HCEC 1CT (cell line): ENCODE data around the gene GALM.
"Not testable (repeated sequence)": the region's sequence is repeated elsewhere in the genome, so short reads cannot be mapped to it uniquely, and the experiment has no call there.

Experiments
- DNase-seq: peaks from one replicate; pipeline ENCODE4 v3.0.0-alpha.2; 2017

GALM gene

DNA sequence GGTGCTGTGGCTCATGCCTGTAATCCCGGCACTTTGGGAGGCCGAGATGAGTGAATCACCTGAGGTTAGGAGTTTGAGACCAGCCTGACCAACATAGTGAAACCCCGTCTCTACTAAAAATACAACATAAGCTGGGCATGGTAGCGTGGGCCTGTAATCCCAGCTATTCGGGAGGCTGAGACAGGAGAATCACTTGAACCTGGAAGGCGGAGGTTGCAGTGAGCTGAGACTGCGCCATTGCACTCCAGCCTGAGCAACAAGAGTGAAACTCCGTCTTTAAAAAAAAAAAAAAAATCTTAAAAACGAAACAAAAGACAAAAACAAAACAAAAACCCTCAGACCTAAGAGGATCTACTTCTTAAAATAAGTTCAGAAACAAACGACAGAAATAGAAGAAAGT, 16.7 kb downstream of the GALM start:
- DNase-seq, result not testable (repeated sequence)

- no peak for DNase-seq
Measured at GRCh38 chr2:38683766-38684165, 17.9 kb downstream of the GALM start.

DNA sequence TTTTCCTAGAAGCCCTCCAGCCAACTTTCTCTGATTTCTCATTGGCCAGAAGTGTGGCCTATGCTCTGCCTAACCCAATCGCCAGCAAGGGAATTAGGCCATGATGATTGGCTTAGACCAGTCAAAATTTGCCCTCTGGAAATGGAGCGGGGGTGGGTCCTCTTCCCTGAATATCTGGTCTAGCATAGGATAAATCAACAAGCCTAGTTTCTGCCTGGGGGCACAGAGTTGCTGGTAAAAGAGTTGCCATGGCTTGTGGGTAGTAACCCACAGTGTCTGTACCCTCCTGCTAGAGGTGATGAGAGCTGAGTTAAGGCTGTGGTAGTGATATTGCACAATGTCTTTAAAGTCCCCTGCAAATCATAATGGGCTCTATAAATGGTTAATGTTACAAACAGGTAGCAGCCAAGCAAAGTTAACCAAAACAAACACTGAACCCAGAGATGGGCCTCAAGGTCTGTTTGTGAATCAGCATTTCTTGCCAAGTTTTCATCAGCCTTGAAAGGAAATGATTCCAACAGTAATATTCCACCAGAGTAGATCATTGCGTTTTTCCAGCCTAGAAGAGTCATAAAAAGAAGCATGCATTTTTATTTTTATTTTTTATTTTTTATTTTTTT, 19.3 kb downstream of the GALM start:
- DNase-seq, result no peak

DNA sequence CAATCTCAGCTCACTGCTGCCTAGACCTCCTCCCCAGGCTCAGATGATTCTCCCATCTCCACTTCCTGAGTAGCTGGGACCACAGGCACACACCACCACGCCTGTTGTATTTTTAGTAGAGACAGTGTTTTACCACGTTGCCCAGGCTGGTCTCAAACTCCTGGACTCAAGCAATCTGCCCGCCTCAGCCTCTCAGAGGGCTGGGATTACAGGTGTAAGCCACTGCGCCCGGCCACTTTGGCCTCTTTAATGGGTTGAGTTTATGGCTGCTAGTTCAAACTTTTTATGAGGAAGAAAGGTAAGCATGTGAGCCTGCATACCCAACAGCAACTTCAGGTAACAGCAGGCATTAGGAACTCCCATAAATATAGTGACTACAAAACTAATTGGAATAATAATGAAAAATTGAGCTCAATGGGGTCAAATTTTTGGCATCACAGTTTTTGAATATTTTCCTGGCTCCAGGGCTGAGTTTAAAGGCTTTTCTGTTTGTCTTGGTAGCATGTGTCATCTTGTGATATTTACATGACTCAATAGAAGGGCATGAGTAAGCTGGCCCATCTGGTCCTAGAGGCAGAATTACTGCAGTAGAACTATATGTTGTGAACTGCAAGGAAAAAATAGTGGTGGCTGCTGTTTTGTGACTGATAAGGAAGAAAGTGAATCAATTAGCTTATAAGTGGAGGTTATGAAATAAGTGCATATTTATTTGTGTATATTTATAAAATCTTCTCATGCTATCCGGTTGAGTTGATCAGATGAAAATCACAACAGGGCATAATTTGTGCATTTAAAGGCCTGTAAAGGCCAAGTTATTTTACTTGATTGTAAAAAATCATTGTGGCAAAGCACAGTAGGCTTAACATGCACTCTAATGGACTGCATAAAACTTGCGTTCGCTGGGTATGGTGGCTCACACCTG, 24.8 kb downstream of the GALM start:
- peak; percentile 94 for DNase-seq

DNA sequence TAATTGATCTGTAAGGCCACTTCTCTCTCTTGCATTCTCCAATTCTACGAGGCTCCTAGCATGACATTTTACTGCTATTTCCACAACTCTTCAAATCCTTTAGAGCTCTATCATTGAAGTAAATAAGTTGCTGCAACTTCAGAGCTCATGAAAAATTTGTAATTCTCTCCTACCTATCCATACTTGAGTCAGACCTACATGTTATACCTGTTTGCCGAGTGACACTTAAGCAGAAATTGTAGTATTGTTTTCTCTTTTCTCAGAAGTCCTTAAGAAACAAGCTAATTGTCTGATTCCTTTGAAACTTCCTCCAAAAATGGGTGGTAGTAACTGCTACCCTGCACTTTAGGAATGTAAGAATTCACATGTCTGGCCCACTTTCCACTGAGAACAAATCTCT, 26.1 kb downstream of the GALM start:
- DNase-seq, result no peak

GRCh38 chr2:38692636-38693318, 26.9 kb downstream of the GALM start:
- DNase-seq, result no peak

DNA sequence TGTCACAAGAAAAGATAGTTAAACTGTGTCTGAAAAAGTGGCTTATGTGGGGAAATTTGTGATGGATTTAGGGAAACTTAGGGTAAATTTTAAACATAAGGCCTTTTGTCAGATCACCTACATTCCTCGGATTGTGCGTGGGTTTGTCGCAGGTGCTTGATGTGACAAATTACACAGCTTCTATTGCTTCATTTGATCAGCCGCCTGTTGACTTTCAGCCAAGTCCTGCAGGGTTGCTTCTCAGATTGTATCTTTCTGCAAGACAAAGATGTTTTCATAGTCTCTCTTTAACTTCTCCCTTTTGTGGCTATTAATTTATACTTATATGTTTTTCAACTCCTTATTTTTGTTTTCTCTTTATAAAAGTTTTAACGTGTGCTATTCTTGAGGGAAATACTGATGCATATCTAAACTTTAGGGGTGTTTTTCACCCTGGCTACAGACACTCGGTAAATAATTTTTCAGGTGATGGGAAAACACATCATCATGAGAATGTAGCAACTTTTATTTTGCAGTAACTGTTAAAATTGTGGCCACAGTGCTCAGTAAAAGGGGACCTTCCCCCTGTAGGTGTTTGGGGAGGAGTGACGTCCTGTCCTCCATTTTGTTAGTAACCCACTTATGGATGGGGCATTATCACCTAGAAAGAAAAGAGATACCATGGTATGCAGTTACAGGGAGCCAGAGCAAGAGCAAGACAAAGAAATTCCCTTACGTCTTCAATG, 31.4 kb downstream of the GALM start:
- no peak for DNase-seq

DNA sequence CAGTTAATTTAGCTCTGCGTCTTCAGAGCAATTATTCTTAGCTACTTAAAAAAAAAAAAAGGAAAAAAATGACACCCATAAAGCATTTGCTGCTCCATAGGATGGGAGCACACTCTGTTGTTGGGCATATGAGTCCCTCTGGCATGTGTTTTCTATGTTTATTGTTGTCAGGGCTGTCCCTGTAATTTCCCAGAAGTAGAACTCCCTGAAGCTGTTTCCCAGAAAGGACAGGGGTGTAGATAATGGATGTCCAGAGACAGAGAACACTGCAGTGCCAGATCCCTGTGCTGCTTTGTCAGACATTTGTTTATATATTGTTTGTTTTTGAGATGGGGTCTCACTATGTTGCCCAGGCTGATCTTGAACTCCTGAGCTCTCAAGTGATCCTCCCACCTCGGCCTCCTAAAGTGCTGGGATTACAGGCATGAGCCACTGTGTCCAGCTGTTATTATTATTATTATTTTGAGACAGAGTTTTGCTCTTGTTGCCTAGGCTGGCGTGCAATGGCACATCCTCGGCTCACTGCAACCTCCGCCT, 32.6 kb downstream of the GALM start:
- no peak for DNase-seq

- DNase-seq, result no peak
Measured at GRCh38 chr2:38700113-38700785, 34.3 kb downstream of the GALM start.

GRCh38 chr2:38700881-38701458, 35.1 kb downstream of the GALM start:
- DNase-seq, result no peak

- DNase-seq, result no peak
Measured at GRCh38 chr2:38701542-38701941, 35.6 kb downstream of the GALM start.

DNA sequence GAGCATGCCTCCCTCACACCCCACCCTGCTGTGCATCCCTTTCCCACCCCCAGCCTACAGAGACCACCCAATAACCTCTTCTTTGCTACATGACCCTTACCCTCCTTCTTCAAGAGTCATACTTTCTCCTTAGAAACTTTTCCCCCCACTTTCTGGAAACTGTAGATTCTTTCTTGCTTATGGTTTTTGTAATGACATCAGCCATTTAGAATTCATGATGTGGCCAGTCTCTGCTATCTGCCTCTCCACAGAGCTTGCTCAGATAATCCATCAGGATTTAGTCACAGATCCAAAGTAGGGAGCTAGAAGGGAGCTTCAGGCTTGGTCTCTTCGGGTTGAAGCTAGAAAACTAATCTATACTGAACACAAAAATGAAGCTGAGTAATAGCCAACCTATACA, 36.5 kb downstream of the GALM start:
- peak; percentile 93 for DNase-seq

DNA sequence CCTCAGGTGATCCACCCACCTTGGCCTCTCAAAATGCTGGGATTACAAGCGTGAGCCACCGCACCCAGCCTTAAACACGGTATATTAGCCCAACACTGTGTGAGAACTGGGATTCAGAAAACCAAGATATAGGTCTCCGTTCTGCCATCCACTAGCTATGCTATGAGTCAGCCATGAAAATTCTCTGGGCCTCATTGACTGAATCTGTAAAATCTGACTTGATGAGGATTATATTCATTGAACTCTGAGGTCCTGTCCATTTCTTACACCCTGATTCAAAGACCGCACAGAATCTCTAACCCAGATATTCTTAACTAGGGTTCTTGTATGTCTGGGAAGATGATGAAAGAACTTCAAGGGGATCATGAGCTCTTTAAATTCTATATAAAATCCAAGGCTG, 37.4 kb downstream of the GALM start:
- not testable (repeated sequence) for DNase-seq

DNA sequence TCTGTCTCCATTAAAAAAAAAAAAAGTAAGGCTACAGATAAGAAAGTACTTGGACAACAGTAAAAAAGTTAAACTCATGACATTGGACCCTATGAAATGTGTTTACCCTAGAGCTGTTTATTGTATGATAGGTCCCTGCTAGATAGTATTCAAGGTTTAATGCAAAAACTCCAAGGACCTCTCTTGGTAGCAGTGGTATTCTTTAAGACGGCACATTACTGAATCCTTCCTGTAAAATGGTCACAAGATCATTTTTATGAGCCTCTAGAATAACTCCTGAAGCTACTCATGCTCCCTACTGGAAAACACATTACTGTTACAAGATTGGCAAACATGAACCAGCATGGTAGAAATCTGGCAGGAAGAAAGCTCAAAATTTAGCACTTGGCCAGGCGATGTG, 38.8 kb downstream of the GALM start:
- no peak for DNase-seq

- DNase-seq, result no peak
Measured at GRCh38 chr2:38706846-38707345, 41.0 kb downstream of the GALM start.

DNA sequence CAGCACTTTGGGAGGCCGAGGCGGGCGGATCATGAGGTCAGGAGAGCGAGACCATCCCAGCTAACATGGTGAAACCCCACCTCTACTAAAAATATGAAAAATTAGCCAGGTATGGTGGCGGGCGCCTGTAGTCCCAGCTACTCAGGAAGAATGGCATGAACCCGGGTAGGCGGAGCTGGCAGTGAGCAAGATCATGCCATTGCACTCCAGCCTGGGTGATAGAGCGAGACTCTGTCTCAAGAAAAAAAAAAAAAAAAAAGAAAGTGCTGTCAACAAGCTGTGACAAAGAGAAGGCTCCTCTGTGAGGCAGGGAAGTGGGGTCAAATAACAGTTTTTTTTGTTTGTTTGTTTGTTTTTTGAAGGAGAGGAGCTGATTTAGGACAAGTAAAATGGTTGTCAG, 42.6 kb downstream of the GALM start:
- not testable (repeated sequence) for DNase-seq

DNA sequence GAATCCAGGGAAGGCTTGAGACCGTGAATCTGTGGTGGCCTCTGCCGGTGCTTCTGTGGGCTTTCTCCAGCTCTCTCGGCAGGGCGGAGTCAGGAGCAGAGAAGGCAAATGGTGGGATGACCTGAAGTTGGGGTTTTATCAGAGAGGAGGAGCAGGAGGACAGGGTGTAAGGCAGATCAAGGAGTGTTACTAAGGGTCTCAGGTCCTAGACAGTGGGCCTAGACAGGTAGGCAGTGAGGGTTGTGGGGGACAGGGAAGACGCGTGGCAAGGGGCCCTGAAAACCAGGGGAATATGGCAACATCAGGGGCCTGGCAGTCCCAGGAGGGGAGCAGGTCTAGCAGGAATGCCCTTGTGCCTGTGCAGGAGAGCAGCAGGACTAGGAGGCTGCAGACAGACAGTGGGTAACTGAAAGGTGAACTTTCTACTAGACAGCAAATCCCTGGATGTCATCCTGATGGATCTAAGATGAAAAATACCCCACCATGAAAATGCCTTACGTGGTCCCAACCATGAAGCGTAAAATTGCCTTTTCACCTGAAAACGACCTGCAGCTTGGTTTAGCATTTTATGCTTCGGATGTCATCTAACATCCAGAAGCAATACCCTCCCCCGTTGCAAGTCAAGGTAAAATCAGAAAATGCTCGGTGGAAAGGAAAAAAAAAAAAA, 43.1 kb downstream of the GALM start:
- DNase-seq, result no peak

- no peak for DNase-seq
Measured at GRCh38 chr2:38709567-38710194, 43.8 kb downstream of the GALM start.

DNA sequence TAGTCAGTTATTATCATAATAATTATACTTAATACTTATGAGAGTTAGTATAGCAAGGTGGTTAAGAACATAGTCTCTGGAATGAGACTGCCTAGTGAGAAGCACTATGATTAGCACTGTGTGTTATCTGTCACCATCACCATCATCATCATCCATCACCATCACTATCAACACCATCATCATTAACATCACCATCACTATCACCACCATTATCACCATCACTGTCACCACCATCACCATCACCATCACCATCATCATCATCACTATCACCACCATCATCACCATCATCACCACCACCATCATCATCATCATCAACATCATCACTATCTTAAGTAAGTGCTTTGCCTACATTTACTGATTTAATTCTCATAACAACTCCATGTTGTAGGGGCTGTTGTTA, 45.6 kb downstream of the GALM start:
- no peak for DNase-seq

GRCh38 chr2:38712413-38712812, 46.5 kb downstream of the GALM start:
- no peak for DNase-seq

- peak; percentile 20 for DNase-seq
Measured at GRCh38 chr2:38712871-38713270, 47.0 kb downstream of the GALM start.
